ENCODE results near the gene LALBA. TPM values are rescaled to one million over a fixed set of nuclear protein-coding genes. Genes with fewer than 3 reads are reported as not detected.

The LALBA gene
- total RNA-seq: not detected

DNA sequence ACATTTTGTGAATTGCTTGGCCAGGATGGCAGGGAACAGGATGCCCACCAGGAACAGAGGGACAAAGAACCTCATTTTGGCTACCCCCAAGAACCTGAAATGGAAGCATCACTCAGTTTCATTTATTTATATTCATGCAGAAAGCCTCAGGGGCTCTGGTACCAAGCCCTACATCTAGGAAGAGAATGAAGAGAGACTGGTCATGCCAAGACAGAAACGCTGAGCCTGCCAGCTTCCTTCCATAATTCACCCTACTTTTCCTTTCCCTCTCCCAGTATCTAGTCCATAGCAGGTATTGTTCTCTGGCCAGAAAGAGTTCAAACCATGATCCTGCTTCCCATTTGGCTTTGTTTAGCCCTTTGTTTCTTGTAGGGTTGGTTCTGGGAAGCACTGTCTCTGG, at the start of gene LALBA:
Gene LALBA (minus strand): TSS at position 101 of the 400 bp plus-strand sequence. CDS start 26 bp downstream, at position 75.
- no peaks in the 10 kb centered on the region for H3K4me1 Mint-ChIP-seq (ENCODE audit: low read depth in 2 of 2)
- H3K27ac Mint-ChIP-seq: no peak within 1 kb of the TSS
- ATAC-seq: no peak
- H3K4me3 Mint-ChIP-seq: no peak within 1 kb of the TSS
- no peaks in the 10 kb centered on the region for H3K36me3 Mint-ChIP-seq
- peaks cover 29 to 48% of the 10 kb centered on the region in 2 donors for H3K27me3 Mint-ChIP-seq
- no peak for DNase-seq (ENCODE audit: low spot score)
- no peaks in the 10 kb centered on the region for H3K9me3 Mint-ChIP-seq

DNA sequence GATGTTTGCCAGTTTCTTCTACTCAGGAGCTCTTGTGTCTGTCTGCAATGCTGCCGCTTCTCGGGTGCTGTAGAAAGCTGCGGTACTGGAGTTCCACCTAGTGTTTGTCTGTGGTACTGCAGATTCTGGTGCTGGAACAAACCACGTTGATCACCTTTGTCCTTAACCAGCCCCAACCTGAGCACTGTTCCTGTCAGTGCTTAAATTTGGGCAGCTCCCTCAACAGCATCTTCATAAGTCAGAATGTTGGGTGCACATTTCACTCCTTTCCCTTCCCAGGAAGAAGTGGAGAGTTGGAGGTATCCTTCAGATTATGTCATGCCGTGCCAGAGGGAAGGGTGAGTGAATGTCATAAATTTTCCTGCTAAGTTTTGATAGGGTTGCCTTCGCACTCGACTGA, 48.7 kb upstream of the LALBA start:
- DNase-seq (ENCODE audit: low spot score) (peak; percentile 71), ATAC-seq (peak; percentile 78 to 82)
- Mint-ChIP-seq H3K27me3 (peaks cover 39 to 68% of the 10 kb centered on the region in 2 donors), H3K4me3 (no peak overlapping the region), H3K27ac (no peak overlapping the region), H3K36me3 (peaks cover 11% of the 10 kb centered on the region), H3K4me1 (ENCODE audit: low read depth in 2 of 2) (no peaks in the 10 kb centered on the region), H3K9me3 (no peaks in the 10 kb centered on the region)

DNA sequence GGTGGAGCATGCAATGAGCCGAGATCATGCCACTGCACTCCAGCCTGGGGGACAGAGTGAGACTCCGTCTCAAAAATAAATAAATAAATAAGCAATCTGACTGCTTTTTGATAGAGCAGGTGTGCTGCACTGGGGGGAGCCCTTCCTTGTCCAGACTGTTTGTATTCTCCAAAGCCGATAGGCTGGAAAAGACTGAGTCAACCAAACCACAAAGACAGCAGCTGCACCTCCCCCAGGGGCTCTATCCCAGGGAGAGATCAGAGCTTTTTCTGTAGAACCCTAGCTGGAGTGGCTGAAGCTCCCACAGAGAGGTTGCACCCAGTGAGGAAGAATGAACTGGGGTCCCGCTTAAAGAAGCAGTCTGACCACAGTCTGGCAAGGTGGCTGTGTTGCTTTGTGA, 45.8 kb upstream of the LALBA start:
- H3K9me3 Mint-ChIP-seq: peaks cover 7% of the 10 kb centered on the region
- ATAC-seq (no peak), DNase-seq (ENCODE audit: low spot score) (no peak)
- H3K36me3 Mint-ChIP-seq: peaks cover 28% of the 10 kb centered on the region
- H3K4me3 Mint-ChIP-seq: no peak overlapping the region
- H3K27me3 Mint-ChIP-seq: peaks cover 52 to 74% of the 10 kb centered on the region in 2 donors
- H3K4me1 Mint-ChIP-seq (ENCODE audit: low read depth in 2 of 2): no peaks in the 10 kb centered on the region
- no peak overlapping the region for H3K27ac Mint-ChIP-seq

DNA sequence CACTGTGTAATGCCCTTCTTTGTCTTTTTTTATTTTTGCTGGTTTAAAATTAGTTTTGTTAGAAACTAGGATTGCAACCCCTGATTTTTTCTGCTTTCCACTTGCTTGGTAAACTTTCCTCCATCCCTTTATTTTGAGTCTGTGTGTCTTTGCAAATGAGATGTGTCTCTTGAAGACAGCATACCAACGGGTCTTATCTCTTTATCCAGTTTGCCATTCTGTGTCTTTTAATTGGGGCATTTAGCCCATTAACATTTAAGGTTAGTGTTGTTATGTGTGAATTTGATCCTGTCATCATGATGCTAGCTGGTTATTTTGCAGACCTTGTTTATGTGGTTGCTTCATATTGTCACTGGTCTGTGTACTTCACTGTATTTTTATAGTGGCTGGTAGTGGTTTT, 43.5 kb upstream of the LALBA start:
- Mint-ChIP-seq H3K4me1 (ENCODE audit: low read depth in 2 of 2) (no peaks in the 10 kb centered on the region), H3K9me3 (peaks cover 7% of the 10 kb centered on the region), H3K36me3 (peaks cover 38% of the 10 kb centered on the region), H3K27me3 (peaks cover 43 to 69% of the 10 kb centered on the region in 2 donors), H3K27ac (no peak overlapping the region), H3K4me3 (no peak overlapping the region)
- DNase-seq (ENCODE audit: low spot score) (no peak), ATAC-seq (no peak)

DNA sequence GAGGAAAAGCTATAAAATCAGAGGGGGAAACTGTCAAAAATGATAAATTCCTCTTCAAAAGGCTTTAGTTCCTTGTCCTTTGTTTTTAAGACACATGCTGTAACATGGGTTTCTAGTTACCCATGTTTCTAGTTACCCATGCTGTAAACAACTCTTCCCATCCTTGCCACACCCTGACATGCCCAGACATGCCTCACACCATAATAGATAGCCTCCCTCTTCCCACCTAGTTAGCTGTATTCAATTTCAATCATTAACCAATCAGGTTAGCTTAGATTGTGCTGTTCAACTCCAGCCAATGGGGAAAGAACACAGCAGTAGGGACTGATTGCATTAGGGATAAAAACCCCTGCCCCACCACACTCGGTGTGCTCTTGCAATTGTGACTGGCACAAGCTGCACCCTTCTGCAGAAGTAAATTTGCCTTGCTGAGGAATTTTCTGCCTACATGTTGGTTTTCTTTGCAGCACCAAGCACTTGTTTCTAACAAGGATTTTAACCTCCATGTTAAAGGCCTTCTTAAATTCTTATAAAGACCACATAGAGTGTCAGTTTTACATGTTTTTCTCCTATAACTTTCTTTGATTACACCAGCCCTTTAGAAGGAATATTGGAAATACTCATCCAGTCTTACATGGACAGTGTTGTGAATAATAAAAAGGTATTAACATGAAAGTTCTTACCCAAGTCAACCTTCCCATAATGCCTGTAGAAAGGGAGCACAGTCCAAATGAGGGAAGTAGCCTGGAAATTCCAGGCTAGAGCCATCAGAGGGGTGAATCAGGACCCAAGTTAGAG, 32.5 kb upstream of the LALBA start:
- Mint-ChIP-seq H3K27me3 (peaks cover 37 to 51% of the 10 kb centered on the region in 2 donors), H3K36me3 (peaks cover 19% of the 10 kb centered on the region), H3K4me1 (ENCODE audit: low read depth in 2 of 2) (no peaks in the 10 kb centered on the region), H3K4me3 (no peak overlapping the region), H3K27ac (no peak overlapping the region), H3K9me3 (peaks cover 11% of the 10 kb centered on the region)
- ATAC-seq: no peak
- DNase-seq (ENCODE audit: low spot score): no peak

DNA sequence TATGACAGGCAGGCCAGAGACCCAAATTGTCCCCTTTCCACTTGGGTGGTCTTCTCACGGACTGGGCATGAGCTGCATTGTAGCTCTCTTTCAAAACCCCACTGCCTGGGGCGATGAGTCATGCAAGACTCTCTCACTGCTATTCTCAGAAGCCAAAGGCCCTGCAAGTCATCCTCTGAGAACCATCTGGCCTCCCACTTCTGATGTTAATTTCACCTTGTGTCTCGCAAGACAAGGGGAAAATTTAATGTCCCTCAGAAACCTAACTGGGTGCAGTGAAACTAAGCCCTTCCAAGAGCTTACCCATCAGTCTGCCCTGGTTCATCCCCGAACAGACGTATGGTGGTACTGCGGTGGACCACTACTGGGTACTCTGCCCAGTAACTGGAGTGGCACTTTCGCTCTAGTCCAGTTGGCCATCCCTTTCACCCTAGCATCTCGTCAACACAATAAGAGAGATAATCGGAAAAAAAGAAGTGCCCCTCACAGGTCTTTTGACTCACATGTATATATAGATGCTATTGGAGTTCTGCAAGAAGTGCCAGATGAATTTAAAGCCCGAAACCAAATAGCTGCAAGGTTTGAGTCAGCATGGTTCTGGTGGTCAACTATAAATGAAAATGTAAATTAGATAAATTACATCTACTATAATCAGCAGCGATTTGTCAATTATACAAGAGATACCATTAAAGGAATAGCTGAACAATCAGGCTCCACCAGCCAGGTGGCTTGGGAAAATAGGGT, 31.3 kb upstream of the LALBA start:
- Mint-ChIP-seq H3K4me1 (ENCODE audit: low read depth in 2 of 2) (no peaks in the 10 kb centered on the region), H3K27me3 (peaks cover 37 to 52% of the 10 kb centered on the region in 2 donors), H3K4me3 (no peak overlapping the region), H3K27ac (no peak overlapping the region), H3K9me3 (peaks cover 4% of the 10 kb centered on the region), H3K36me3 (peaks cover 10% of the 10 kb centered on the region)
- ATAC-seq (no peak), DNase-seq (ENCODE audit: low spot score) (no peak)

DNA sequence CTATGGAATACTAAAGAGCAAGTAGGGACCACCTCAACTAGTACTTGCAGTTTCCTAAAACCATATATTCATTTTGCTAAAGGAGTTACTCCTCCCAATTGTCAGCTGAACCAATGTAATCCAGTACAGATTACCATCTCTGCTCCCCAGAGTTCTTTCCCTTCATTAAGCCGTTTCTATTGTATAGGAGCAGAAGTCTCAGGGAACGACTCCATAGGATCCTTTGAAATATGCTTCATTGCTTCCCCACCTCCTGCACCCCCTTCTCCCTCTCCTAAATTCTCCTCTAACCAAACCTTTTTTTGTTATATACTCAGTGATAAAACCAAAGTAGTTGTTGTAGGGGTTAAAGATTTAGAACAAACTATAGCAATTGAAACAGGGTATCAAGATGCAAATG, 30.7 kb upstream of the LALBA start:
- ATAC-seq (no peak), DNase-seq (ENCODE audit: low spot score) (no peak)
- Mint-ChIP-seq H3K9me3 (peaks cover 4% of the 10 kb centered on the region), H3K4me1 (ENCODE audit: low read depth in 2 of 2) (no peaks in the 10 kb centered on the region), H3K27ac (no peak overlapping the region), H3K4me3 (no peak overlapping the region), H3K27me3 (peaks cover 37 to 54% of the 10 kb centered on the region in 2 donors), H3K36me3 (peaks cover 10% of the 10 kb centered on the region)

DNA sequence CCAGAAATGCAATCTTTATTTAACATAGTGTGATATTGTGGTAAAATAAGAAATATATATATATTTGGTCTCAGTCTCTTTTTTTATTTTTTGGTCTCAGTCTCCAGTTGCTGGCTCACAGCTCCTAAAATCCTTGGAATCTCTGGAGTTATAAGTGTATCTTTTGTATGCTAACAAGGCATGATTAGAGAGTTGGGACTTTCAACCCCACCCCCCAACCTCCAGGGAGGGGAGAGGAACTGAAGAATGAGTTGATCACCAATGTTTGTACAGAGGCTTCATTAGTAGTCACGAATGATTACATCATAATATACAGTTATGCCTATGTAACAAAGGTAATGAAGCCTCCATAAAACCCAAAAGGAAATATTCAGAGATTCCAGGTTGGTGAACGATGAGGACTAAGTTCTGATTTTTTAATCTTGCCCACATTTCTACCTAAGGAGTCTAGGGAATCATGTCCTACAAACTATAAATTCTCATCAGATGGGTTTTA, 22.8 kb upstream of the LALBA start:
- H3K36me3 Mint-ChIP-seq: no peaks in the 10 kb centered on the region
- no peaks in the 10 kb centered on the region for H3K4me1 Mint-ChIP-seq (ENCODE audit: low read depth in 2 of 2)
- no peaks in the 10 kb centered on the region for H3K9me3 Mint-ChIP-seq
- H3K27ac Mint-ChIP-seq: no peak overlapping the region
- ATAC-seq (no peak), DNase-seq (ENCODE audit: low spot score) (no peak)
- no peak overlapping the region for H3K4me3 Mint-ChIP-seq
- peaks cover 21 to 42% of the 10 kb centered on the region in 2 donors for H3K27me3 Mint-ChIP-seq

DNA sequence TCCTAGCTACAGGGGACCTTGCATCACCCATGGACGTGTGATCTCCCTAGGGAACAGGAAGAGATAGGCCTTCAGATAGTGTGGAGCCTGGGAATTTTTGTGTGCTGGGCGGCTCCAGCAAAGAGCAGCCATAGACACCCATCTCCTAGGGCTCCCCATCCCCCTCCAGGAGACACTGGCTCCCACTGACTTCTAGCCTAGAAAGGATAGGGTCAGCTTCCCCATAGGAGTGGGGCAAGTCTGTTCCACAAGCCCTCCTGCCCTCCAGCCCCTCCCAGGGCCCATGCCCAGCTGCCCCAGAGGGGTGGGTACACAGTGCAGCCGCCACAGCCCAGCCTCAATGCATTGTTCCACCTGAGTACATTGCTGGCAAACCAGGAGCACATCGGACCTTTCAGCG, 16.5 kb upstream of the LALBA start:
- DNase-seq (ENCODE audit: low spot score) (no peak), ATAC-seq (no peak)
- Mint-ChIP-seq H3K27me3 (peaks cover 27 to 47% of the 10 kb centered on the region in 2 donors), H3K4me1 (ENCODE audit: low read depth in 2 of 2) (no peaks in the 10 kb centered on the region), H3K9me3 (no peaks in the 10 kb centered on the region), H3K4me3 (no peak overlapping the region), H3K27ac (no peak overlapping the region), H3K36me3 (no peaks in the 10 kb centered on the region)

DNA sequence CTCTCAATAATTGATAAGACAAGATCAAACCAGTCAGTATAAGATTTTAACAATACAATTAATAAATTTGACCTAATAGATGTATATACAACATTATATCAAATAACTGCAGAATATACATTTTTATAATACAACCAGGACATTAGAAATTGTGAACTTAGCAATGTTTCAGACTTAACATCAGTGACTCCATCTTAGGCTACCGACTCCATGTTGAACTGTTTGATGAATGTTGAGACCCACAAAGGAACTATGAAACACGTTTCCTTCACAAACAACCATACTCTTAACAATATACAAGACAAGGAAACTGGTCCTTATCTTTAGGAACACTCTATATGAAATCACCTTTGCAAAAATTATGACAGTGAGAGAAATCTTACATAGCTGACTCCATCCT, 13.9 kb upstream of the LALBA start:
- DNase-seq (ENCODE audit: low spot score) (no peak), ATAC-seq (no peak)
- H3K9me3 Mint-ChIP-seq: no peaks in the 10 kb centered on the region
- no peaks in the 10 kb centered on the region for H3K4me1 Mint-ChIP-seq (ENCODE audit: low read depth in 2 of 2)
- H3K4me3 Mint-ChIP-seq: no peak overlapping the region
- no peak overlapping the region for H3K27ac Mint-ChIP-seq
- no peaks in the 10 kb centered on the region for H3K36me3 Mint-ChIP-seq
- peaks cover 17 to 50% of the 10 kb centered on the region in 2 donors for H3K27me3 Mint-ChIP-seq

DNA sequence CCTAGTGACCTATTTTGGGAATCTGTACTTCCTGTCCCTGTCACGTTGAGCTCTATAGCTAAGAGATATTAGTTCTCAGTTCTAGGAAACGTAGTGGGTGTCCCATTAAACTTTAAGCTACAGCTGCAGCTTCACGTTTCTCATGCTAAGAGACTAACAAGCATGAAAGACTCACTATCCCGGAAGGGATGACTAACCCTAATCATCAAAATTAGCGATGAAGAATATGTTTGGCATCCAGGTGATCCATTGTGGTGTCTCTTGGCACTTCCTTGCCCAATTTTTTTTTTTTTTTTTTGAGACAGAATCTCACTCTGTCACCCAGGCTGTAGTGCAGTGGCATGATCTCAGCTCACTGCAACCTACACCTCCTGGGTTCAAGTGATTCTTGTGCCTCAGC, 11.0 kb upstream of the LALBA start:
- no peak overlapping the region for H3K27ac Mint-ChIP-seq
- H3K36me3 Mint-ChIP-seq: no peaks in the 10 kb centered on the region
- H3K4me1 Mint-ChIP-seq (ENCODE audit: low read depth in 2 of 2): no peaks in the 10 kb centered on the region
- H3K27me3 Mint-ChIP-seq: peaks cover 13 to 32% of the 10 kb centered on the region in 2 donors
- no peaks in the 10 kb centered on the region for H3K9me3 Mint-ChIP-seq
- no peak for DNase-seq (ENCODE audit: low spot score)
- ATAC-seq: no peak
- no peak overlapping the region for H3K4me3 Mint-ChIP-seq

DNA sequence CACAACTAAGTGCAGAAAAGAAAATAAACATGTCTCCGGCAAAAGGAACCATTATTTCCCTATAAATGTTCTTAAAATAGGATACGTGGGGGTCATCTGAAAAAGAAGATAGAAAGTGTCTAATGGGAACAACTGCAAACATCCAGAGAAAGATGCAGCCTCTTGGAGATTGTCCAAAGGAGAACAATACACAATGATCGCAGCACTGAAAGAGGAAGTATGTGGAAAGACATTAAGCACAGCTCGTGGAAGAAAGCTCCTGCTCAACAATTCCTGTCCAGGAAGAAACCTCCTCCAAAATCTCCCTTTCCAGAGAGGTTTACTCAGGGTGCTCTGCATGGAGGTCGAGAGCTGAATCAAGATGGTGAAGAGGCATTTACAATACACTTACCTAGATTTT, 2.5 kb upstream of the LALBA start:
- no peak for DNase-seq (ENCODE audit: low spot score)
- H3K9me3 Mint-ChIP-seq: no peaks in the 10 kb centered on the region
- no peaks in the 10 kb centered on the region for H3K4me1 Mint-ChIP-seq (ENCODE audit: low read depth in 2 of 2)
- no peak overlapping the region for H3K4me3 Mint-ChIP-seq
- H3K36me3 Mint-ChIP-seq: no peaks in the 10 kb centered on the region
- no peak overlapping the region for H3K27ac Mint-ChIP-seq
- ATAC-seq: no peak
- peaks cover 28 to 43% of the 10 kb centered on the region in 2 donors for H3K27me3 Mint-ChIP-seq

DNA sequence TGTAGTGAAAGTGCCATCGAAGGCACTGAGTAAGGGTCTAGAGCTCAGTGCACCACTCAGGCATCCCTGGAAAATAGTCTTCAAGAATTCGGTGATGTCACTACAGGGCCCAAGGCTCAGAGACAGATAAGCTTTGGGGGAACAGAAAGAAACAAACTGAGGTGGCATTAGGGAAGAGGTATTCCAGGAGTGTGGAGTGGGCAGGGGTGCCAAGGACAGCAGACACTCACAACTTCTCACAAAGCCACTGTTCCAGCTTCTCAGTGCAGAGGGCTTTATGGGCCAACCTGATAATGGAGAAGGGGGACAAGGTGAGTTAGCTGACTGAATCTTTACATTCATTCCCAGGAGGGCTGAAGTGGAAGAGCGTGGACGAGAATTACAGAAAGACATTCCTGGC, 2.1 kb downstream of the LALBA start:
- Mint-ChIP-seq H3K36me3 (no peaks in the 10 kb centered on the region), H3K27ac (no peak overlapping the region), H3K9me3 (no peaks in the 10 kb centered on the region), H3K4me3 (no peak overlapping the region), H3K27me3 (peaks cover 26 to 44% of the 10 kb centered on the region in 2 donors), H3K4me1 (ENCODE audit: low read depth in 2 of 2) (no peaks in the 10 kb centered on the region)
- no peak for DNase-seq (ENCODE audit: low spot score)
- no peak for ATAC-seq

DNA sequence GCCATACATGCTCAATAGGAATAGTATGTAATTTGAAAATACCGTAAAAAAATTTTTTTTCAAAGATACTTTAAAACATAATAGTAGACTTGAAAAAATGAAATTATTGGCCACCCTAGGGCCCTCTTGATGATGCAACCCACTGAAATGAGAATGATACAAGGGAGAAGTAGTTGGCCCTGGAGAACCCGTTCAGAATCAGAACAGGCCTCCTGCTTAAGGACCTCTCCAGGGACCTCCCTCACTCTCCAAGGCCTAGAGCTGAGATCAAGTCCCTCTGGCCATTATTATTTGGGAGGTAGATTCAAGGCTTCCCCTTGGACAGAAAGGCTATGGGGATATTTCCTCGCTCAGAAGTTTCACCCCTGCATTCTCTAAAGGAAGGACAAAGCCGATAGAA, 11.9 kb downstream of the LALBA start:
- H3K4me3 Mint-ChIP-seq: no peak overlapping the region
- H3K4me1 Mint-ChIP-seq (ENCODE audit: low read depth in 2 of 2): no peaks in the 10 kb centered on the region
- H3K27ac Mint-ChIP-seq: no peak overlapping the region
- no peaks in the 10 kb centered on the region for H3K9me3 Mint-ChIP-seq
- no peak for ATAC-seq
- peaks cover 19 to 36% of the 10 kb centered on the region in 2 donors for H3K27me3 Mint-ChIP-seq
- no peaks in the 10 kb centered on the region for H3K36me3 Mint-ChIP-seq
- no peak for DNase-seq (ENCODE audit: low spot score)
